Mammary epithelial cell (primary cell): Measurements from ENCODE around the gene PCBP4.

Experiments
- EZH2 ChIP-seq: IDR thresholded peaks from 2 replicates; pipeline ENCODE4 v1.6.1; 2012; ENCODE audit warnings: low read length, inconsistent platforms, borderline replicate concordance
- TF ChIP-seq, protein P1 (sequence below), 2 donors: IDR thresholded peaks in 1 of 2; conservative IDR thresholded peaks in 1 of 2; 2 replicates each; pipeline ENCODE4 v1.5.1; 2011 to 2012; ENCODE audit warnings: inconsistent platforms in 2 of 2, low read length in 2 of 2, mild to moderate bottlenecking in 2 of 2, control low read depth in 1 of 2, low read depth in 1 of 2; ENCODE audit not compliant: insufficient read depth in 1 of 2; ENCODE audit errors: extremely low read depth in 1 of 2

DNA sequence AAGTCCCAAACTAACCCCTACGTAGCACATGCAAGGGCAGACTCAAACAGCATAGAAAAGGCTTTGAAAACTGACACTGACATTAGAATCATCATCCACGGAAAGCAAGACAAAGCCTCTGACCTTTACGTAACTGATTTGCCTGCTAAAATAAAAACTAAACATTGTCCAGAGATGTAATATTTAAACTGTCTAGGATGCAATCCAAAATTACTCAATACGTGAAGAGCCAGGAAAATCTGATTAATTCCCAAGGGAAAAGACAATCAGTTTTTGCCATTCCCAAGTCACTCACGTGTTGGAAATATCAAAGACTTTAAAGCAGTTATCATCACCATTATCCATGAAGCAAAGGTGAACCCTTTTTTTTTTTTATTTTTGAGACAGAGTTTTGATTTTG, 50.8 kb downstream of the PCBP4 start:
- TF ChIP-seq, protein P1, sequence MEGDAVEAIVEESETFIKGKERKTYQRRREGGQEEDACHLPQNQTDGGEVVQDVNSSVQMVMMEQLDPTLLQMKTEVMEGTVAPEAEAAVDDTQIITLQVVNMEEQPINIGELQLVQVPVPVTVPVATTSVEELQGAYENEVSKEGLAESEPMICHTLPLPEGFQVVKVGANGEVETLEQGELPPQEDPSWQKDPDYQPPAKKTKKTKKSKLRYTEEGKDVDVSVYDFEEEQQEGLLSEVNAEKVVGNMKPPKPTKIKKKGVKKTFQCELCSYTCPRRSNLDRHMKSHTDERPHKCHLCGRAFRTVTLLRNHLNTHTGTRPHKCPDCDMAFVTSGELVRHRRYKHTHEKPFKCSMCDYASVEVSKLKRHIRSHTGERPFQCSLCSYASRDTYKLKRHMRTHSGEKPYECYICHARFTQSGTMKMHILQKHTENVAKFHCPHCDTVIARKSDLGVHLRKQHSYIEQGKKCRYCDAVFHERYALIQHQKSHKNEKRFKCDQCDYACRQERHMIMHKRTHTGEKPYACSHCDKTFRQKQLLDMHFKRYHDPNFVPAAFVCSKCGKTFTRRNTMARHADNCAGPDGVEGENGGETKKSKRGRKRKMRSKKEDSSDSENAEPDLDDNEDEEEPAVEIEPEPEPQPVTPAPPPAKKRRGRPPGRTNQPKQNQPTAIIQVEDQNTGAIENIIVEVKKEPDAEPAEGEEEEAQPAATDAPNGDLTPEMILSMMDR (conservative IDR thresholded peaks at IDR 0.05 in 1 of 2, IDR thresholded peaks at IDR 0.05 in 1 of 2; ENCODE audit: extremely low read depth in 1 of 2, insufficient read depth in 1 of 2, low read depth in 1 of 2, low read length in 2 of 2) = no peak
- TF ChIP-seq EZH2 = no peak
